SK-N-MC (cell line): Measurements from ENCODE around the gene TERT.

Experiments
- EZH2 ChIP-seq: fragments of 200-600 bp; sonication (generic); IDR thresholded peaks from one replicate; pipeline ENCODE4 v1.6.1; 2017; ENCODE audit warnings: antibody characterized with exemption
- POLR2AphosphoS5 ChIP-seq: IDR thresholded peaks from 2 replicates; pipeline ENCODE4 v1.6.1; 2012; ENCODE audit warnings: mild to moderate bottlenecking, low read depth, low read length, borderline replicate concordance

- TF ChIP-seq POLR2AphosphoS5 = no peak
- TF ChIP-seq EZH2 = no peak
These were observed 79.4 kb downstream of the TERT start for GRCh38 chr5:1215320-1216096.
